Esophagus muscularis mucosa (tissue), 4 donors: ENCODE data around the gene MEGF6.

Source experiments
- EP300 ChIP-seq: sonication (generic); formaldehyde crosslinking; IDR thresholded peaks from one replicate; pipeline ENCODE4 v1.6.1; 2017; ENCODE audit warnings: antibody characterized with exemption
- POLR2A ChIP-seq: fragments of 450-650 bp; IDR thresholded peaks from one replicate; pipeline ENCODE4 v1.6.1; 2017; ENCODE audit warnings: antibody characterized with exemption, moderate library complexity, mild to moderate bottlenecking, low read depth
- POLR2AphosphoS5 ChIP-seq, 2 donors: sonication (generic); formaldehyde crosslinking; IDR thresholded peaks; one replicate each; pipeline ENCODE4 v1.6.1; 2017; ENCODE audit warnings: antibody characterized with exemption in 2 of 2
- TF ChIP-seq, protein P1 (sequence below), 3 experiments: fragments of 200-600 bp in 2 of 3; fragments of 450-650 bp in 1 of 3; sonication (generic) in 2 of 3; IDR thresholded peaks; one replicate each; pipeline ENCODE4 v1.5.1; 2017 to 2019; ENCODE audit warnings: antibody characterized with exemption in 3 of 3, mild to moderate bottlenecking in 2 of 3, moderate library complexity in 1 of 3

DNA sequence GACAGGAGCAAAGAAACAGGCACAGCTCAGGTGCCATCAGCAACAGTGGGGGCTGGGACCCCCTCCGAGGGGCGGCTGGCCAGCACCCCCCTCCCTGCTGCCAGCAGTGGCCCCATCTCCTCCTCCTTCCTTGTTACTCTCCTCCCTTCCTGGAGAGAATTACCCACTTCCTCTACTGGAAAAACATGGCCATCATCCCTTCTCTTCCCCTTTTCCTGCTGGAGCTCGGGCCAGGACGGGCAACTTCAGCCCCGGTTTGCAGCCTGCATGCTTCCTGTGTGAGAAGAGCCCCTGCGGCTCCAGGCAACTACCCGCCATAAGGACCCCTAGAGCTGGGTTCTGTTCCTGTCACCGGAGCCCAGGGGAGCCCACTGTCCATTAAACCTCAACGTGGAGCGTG is 17.6 kb downstream of the MEGF6 start:
- TF ChIP-seq POLR2AphosphoS5 (IDR thresholded peaks at IDR 0.05) (no peak), POLR2A (no peak), EP300 (no peak)
- TF ChIP-seq, protein P1, sequence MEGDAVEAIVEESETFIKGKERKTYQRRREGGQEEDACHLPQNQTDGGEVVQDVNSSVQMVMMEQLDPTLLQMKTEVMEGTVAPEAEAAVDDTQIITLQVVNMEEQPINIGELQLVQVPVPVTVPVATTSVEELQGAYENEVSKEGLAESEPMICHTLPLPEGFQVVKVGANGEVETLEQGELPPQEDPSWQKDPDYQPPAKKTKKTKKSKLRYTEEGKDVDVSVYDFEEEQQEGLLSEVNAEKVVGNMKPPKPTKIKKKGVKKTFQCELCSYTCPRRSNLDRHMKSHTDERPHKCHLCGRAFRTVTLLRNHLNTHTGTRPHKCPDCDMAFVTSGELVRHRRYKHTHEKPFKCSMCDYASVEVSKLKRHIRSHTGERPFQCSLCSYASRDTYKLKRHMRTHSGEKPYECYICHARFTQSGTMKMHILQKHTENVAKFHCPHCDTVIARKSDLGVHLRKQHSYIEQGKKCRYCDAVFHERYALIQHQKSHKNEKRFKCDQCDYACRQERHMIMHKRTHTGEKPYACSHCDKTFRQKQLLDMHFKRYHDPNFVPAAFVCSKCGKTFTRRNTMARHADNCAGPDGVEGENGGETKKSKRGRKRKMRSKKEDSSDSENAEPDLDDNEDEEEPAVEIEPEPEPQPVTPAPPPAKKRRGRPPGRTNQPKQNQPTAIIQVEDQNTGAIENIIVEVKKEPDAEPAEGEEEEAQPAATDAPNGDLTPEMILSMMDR (IDR thresholded peaks at IDR 0.05), result no peak
